ENCODE measurements around the gene SDHAF3.

Gene SDHAF3

GRCh38 chr7:97219237-97219636 is 101.7 kb downstream of the SDHAF3 start:
- no peaks in the 10 kb centered on the region for H3K79me2 ChIP-seq (ENCODE audit: low read length)
- no peak overlapping the region for H3K27ac ChIP-seq (ENCODE audit: low read length)
- no peaks in the 10 kb centered on the region for H3K9me2 ChIP-seq (replicated peaks; ENCODE audit: insufficient read depth, low read length)
- H3K4me2 ChIP-seq (ENCODE audit: low read depth, low read length) = peak overlapping the region; percentile 13; the same call in 1 of the 2 replicates
- no peak overlapping the region for H3K9ac ChIP-seq (ENCODE audit: low read length)
- no peaks in the 10 kb centered on the region for H3F3A ChIP-seq (ENCODE audit: insufficient read depth, low read length)
- no peaks in the 10 kb centered on the region for H4K20me1 ChIP-seq (ENCODE audit: insufficient read depth, low read length)
- no peaks in the 10 kb centered on the region for H3K4me1 ChIP-seq (ENCODE audit: low read length)
- H3K4me3 ChIP-seq (ENCODE audit: low read length) = no peak overlapping the region
- peak overlapping the region; percentile 25; the same call in 1 of the 2 replicates for H2AFZ ChIP-seq (ENCODE audit: low read length)
- TF ChIP-seq EZH2phosphoT487 (IDR thresholded peaks at IDR 0.05; ENCODE audit: low read length) (no peak), CTCF (IDR thresholded peaks at IDR 0.05; ENCODE audit: low read length) (no peak), EZH2 (optimal IDR thresholded peaks at IDR 0.05; ENCODE audit: low read depth, low read length) (no peak)
- H3K27me3 ChIP-seq (replicated peaks; ENCODE audit: insufficient read depth, low read length) = no peaks in the 10 kb centered on the region
- DNase-seq = no peak
- no peaks in the 10 kb centered on the region for H3K36me3 ChIP-seq (replicated peaks; ENCODE audit: insufficient read depth, low read length)
- H3K9me3 ChIP-seq (replicated peaks; ENCODE audit: insufficient read depth, low read length) = no peaks in the 10 kb centered on the region

GRCh38 chr7:97224316-97224715 is 106.8 kb downstream of the SDHAF3 start:
- Histone ChIP-seq H3K9me2 (replicated peaks; ENCODE audit: insufficient read depth, low read length) (no peaks in the 10 kb centered on the region), H3K9ac (ENCODE audit: low read length) (no peak overlapping the region), H3K36me3 (replicated peaks; ENCODE audit: insufficient read depth, low read length) (no peaks in the 10 kb centered on the region), H3K4me3 (ENCODE audit: low read length) (no peak overlapping the region), H3K9me3 (replicated peaks; ENCODE audit: insufficient read depth, low read length) (no peaks in the 10 kb centered on the region), H4K20me1 (ENCODE audit: insufficient read depth, low read length) (no peaks in the 10 kb centered on the region), H2AFZ (ENCODE audit: low read length) (no peak overlapping the region), H3K27me3 (replicated peaks; ENCODE audit: insufficient read depth, low read length) (no peaks in the 10 kb centered on the region), H3K4me2 (ENCODE audit: low read depth, low read length) (no peak overlapping the region), H3K79me2 (ENCODE audit: low read length) (no peaks in the 10 kb centered on the region), H3K4me1 (ENCODE audit: low read length) (no peaks in the 10 kb centered on the region), H3F3A (ENCODE audit: insufficient read depth, low read length) (no peaks in the 10 kb centered on the region), H3K27ac (ENCODE audit: low read length) (no peak overlapping the region)
- no peak for DNase-seq
- TF ChIP-seq EZH2phosphoT487 (IDR thresholded peaks at IDR 0.05; ENCODE audit: low read length) = no peak

- H3K9me3 ChIP-seq (replicated peaks; ENCODE audit: insufficient read depth, low read length) = no peaks in the 10 kb centered on the region
- H3K79me2 ChIP-seq (ENCODE audit: low read length) = no peaks in the 10 kb centered on the region
- no peak overlapping the region for H3K4me3 ChIP-seq (ENCODE audit: low read length)
- no peaks in the 10 kb centered on the region for H3F3A ChIP-seq (ENCODE audit: insufficient read depth, low read length)
- H3K9me2 ChIP-seq (replicated peaks; ENCODE audit: insufficient read depth, low read length) = no peaks in the 10 kb centered on the region
- no peak for TF ChIP-seq EZH2phosphoT487 (IDR thresholded peaks at IDR 0.05; ENCODE audit: low read length)
- no peak for TF ChIP-seq CTCF (IDR thresholded peaks at IDR 0.05; ENCODE audit: low read length)
- TF ChIP-seq EZH2 (optimal IDR thresholded peaks at IDR 0.05; ENCODE audit: low read depth, low read length) = no peak
- H3K27ac ChIP-seq (ENCODE audit: low read length) = no peak overlapping the region
- no peaks in the 10 kb centered on the region for H3K27me3 ChIP-seq (replicated peaks; ENCODE audit: insufficient read depth, low read length)
- H2AFZ ChIP-seq (ENCODE audit: low read length) = no peak overlapping the region
- H3K9ac ChIP-seq (ENCODE audit: low read length) = no peak overlapping the region
- no peak overlapping the region for H3K4me2 ChIP-seq (ENCODE audit: low read depth, low read length)
- no peaks in the 10 kb centered on the region for H3K36me3 ChIP-seq (replicated peaks; ENCODE audit: insufficient read depth, low read length)
- no peaks in the 10 kb centered on the region for H4K20me1 ChIP-seq (ENCODE audit: insufficient read depth, low read length)
- no peaks in the 10 kb centered on the region for H3K4me1 ChIP-seq (ENCODE audit: low read length)
- no peak for DNase-seq
Observed at GRCh38 chr7:97226541-97226940, 109.0 kb downstream of the SDHAF3 start.

Measured in MM.1S (cell line).